IMR-90 (cell line): Measurements from ENCODE around the gene LPGAT1. TPM values are rescaled to one million over a fixed set of nuclear protein-coding genes. Genes with fewer than 3 reads are reported as not detected.

Experiments
- ATAC-seq: fragments of 200-7000 bp; cut with Tn5 transposase; 2 replicates; pipeline ENCODE4 v1.9.1; 2020; ENCODE audit warnings: low read depth, mild to moderate bottlenecking, moderate library complexity
- BruUV-seq: library from RNA; stranded (reverse); fragments of 400-500 nt; replicated peaks from 2 replicates; lab custom pipeline; 2021; lab: Mats Ljungman, UMichigan
- CTCF ChIA-PET: fragments of 300-600 bp; formaldehyde crosslinking; extraction: SDS; loops from one replicate; lab custom pipeline; 2021; ENCODE audit warnings: antibody characterized with exemption; lab: Yijun Ruan, JAX
- POLR2A ChIA-PET: fragments of 300-600 bp; sonication (Branson Sonifier 250); formaldehyde crosslinking; loops from one replicate; lab custom pipeline; 2022; ENCODE audit warnings: antibody characterized with exemption; ENCODE audit not compliant: unreplicated experiment; lab: Charles Lee
- DNase-seq: peaks from one replicate; pipeline ENCODE4 v3.0.0; 2013
- H2AFZ ChIP-seq: replicated peaks from 2 replicates; pipeline ENCODE3; 2013; ENCODE audit warnings: low read length, mild to moderate bottlenecking; ENCODE audit not compliant: poor library complexity
- H2AK5ac ChIP-seq: 2 replicates; pipeline ENCODE4 v1.6.1; 2013; ENCODE audit warnings: low read depth, low read length, inconsistent platforms
- H2AK9ac ChIP-seq: replicated peaks from 2 replicates; pipeline ENCODE3; 2013; ENCODE audit warnings: mild to moderate bottlenecking, low read depth, low read length, moderate library complexity; ENCODE audit not compliant: poor library complexity
- H2BK120ac ChIP-seq: 2 replicates; pipeline ENCODE4 v1.6.1; 2013; ENCODE audit warnings: low read depth, low read length, inconsistent platforms
- H2BK15ac ChIP-seq: 3 replicates; pipeline ENCODE4 v1.6.1; 2013; ENCODE audit warnings: low read depth, low read length, inconsistent platforms
- H2BK20ac ChIP-seq: 2 replicates; pipeline ENCODE4 v1.6.1; 2013; ENCODE audit warnings: low read depth, mild to moderate bottlenecking, inconsistent platforms, low read length, moderate library complexity
- H2BK5ac ChIP-seq: 2 replicates; pipeline ENCODE4 v1.6.1; 2013; ENCODE audit warnings: mild to moderate bottlenecking, low read depth, low read length, inconsistent platforms; ENCODE audit not compliant: poor library complexity, severe bottlenecking
- H3K14ac ChIP-seq: replicated peaks from 2 replicates; pipeline ENCODE4 v1.6.1; 2013; ENCODE audit warnings: low read depth, low read length, inconsistent platforms
- H3K18ac ChIP-seq: 2 replicates; pipeline ENCODE4 v1.6.1; 2013; ENCODE audit warnings: low read depth, low read length, control low read depth
- H3K23ac ChIP-seq: 2 replicates; pipeline ENCODE4 v1.6.1; 2013; ENCODE audit warnings: low read depth, low read length, inconsistent platforms
- H3K27ac ChIP-seq: 2 replicates; pipeline ENCODE4 v1.5.1; 2013; ENCODE audit warnings: mild to moderate bottlenecking, control low read depth, low read length; ENCODE audit not compliant: insufficient read depth
- H3K27me3 ChIP-seq: 2 replicates; pipeline ENCODE4 v1.6.1; 2013; ENCODE audit warnings: low read length; ENCODE audit not compliant: control insufficient read depth, insufficient read depth
- H3K36me3 ChIP-seq: 2 replicates; pipeline ENCODE4 v1.6.1; 2013; ENCODE audit warnings: low read length, mixed read lengths; ENCODE audit not compliant: control insufficient read depth, insufficient read depth
- H3K4ac ChIP-seq: 2 replicates; pipeline ENCODE4 v1.6.1; 2013; ENCODE audit warnings: low read depth, low read length, inconsistent platforms
- H3K4me1 ChIP-seq: 2 replicates; pipeline ENCODE4 v1.6.1; 2013; ENCODE audit warnings: low read length, mixed read lengths; ENCODE audit not compliant: control insufficient read depth, insufficient read depth
- H3K4me2 ChIP-seq: 2 replicates; pipeline ENCODE4 v1.6.1; 2013; ENCODE audit warnings: low read depth, mild to moderate bottlenecking, control low read depth, low read length, moderate library complexity
- H3K4me3 ChIP-seq: 2 replicates; pipeline ENCODE4 v1.5.1; 2013; ENCODE audit warnings: low read depth, mild to moderate bottlenecking, control low read depth, low read length, moderate library complexity; ENCODE audit not compliant: insufficient read depth
- H3K56ac ChIP-seq: 2 replicates; pipeline ENCODE4 v1.6.1; 2013; ENCODE audit warnings: low read length, inconsistent platforms; ENCODE audit not compliant: insufficient read depth; ENCODE audit errors: extremely low read depth
- H3K79me1 ChIP-seq, 2 experiments: 2 replicates each; pipeline ENCODE4 v1.6.1; 2013; ENCODE audit warnings: low read length in 2 of 2, inconsistent platforms in 1 of 2, low read depth in 1 of 2
- H3K9ac ChIP-seq: 2 replicates; pipeline ENCODE4 v1.6.1; 2013; ENCODE audit warnings: low read depth, low read length, control low read depth
- H3K9me1 ChIP-seq: 2 replicates; pipeline ENCODE4 v1.6.1; 2013; ENCODE audit warnings: low read length, inconsistent platforms; ENCODE audit not compliant: insufficient read depth
- H3K9me3 ChIP-seq: 2 replicates; pipeline ENCODE4 v1.6.1; 2013; ENCODE audit warnings: low read length; ENCODE audit not compliant: control insufficient read depth, insufficient read depth
- H4K20me1 ChIP-seq: 2 replicates; pipeline ENCODE4 v1.6.1; 2013; ENCODE audit warnings: low read length, inconsistent platforms; ENCODE audit not compliant: insufficient read depth
- H4K5ac ChIP-seq: 2 replicates; pipeline ENCODE4 v1.6.1; 2013; ENCODE audit warnings: mild to moderate bottlenecking, low read depth, low read length, control low read depth
- H4K8ac ChIP-seq, 2 experiments: 2 replicates each; pipeline ENCODE4 v1.6.1; 2013; ENCODE audit warnings: low read depth in 2 of 2, low read length in 2 of 2, control low read depth in 1 of 2, inconsistent platforms in 1 of 2
- H4K91ac ChIP-seq: 2 replicates; pipeline ENCODE4 v1.6.1; 2013; ENCODE audit warnings: low read depth, low read length, inconsistent platforms; ENCODE audit not compliant: insufficient read depth
- CEBPB ChIP-seq: IDR thresholded peaks from 2 replicates; pipeline ENCODE4 v1.6.1; 2012; ENCODE audit warnings: low read depth, low read length, improper control_type of control experiment
- CHD1 ChIP-seq: IDR thresholded peaks from 2 replicates; pipeline ENCODE4 v1.6.1; 2012; ENCODE audit warnings: low read depth, low read length, improper control_type of control experiment
- RCOR1 ChIP-seq: IDR thresholded peaks from 2 replicates; pipeline ENCODE4 v1.6.1; 2012; ENCODE audit warnings: mild to moderate bottlenecking, low read length, improper control_type of control experiment; ENCODE audit not compliant: insufficient replicate concordance
- USF2 ChIP-seq: fragments of 150-350 bp; IDR thresholded peaks from 2 replicates; pipeline ENCODE4 v1.6.1; 2017; ENCODE audit warnings: mild to moderate bottlenecking, antibody characterized with exemption, low read length, low read depth
- WGBS, 2 experiments: methylation state at CpG; one replicate each; pipeline versions ENCODE4 v1.1.5 to v1.1.7; 2013; ENCODE audit warnings: missing lambda C conversion rate in 2 of 2; ENCODE audit not compliant: insufficient read length in 1 of 2; ENCODE audit errors: extremely low coverage in 2 of 2; 5-methylcytosine and 5-hydroxymethylcytosine counted together
- dilution Hi-C: fragments of 300-500 bp; cut with HindIII; formaldehyde crosslinking; loops from one replicate; pipeline ENCODE4 v1.14.3; 2018; ENCODE audit warnings: low sequenced_read_pairs; ENCODE audit not compliant: unreplicated experiment
- in situ Hi-C: fragments of 300-500 bp; cut with MboI; formaldehyde crosslinking; loops from 3 replicates; pipeline ENCODE4 v1.14.3; 2019; ENCODE audit warnings: low sequenced_read_pairs, inconsistent platforms, mixed read lengths
- intact Hi-C: fragments of 100-400 bp; cut with micrococcal nuclease; formaldehyde crosslinking; loops from 2 replicates; pipeline ENCODE4 v1.10.0; 2022
- polyA plus RNA-seq, 3 experiments: library from polyadenylated mRNA; depleted of rRNA; stranded (reverse); fragments of >200 nt; gene quantifications; 2 replicates each; pipeline ENCODE4 v1.2.3, GENCODE V29; 2012; ENCODE audit warnings: low replicate concordance in 1 of 3
- total RNA-seq: library from RNA; depleted of rRNA; stranded (reverse); fragments of >200 nt; gene quantifications from 2 replicates; pipeline ENCODE4 v1.2.3, GENCODE V29; 2012

LPGAT1 gene
- total and polyA plus RNA-seq, 2 of the 4 experiments (the other 2 are of a cell fraction) = 6.7 to 13.6 TPM

DNA sequence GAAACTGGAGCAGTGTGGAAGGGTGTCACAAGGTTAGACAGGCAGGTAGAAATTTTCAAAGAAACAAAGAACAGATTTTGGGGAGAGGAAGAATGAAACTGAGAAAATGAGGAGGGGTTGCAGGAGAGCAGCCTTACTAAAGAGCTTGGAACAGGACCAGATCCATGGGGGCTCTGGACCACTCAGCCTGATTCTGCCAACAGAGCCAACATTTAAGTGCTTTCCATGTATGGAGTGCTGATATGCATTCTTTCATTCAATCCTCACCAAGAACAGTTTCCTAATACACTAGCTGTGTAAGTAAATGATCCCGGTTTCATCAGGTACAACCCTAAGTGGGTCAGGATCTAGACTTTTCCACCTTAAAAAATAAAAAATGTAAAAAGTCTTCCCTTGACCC lies 16.2 kb downstream of the LPGAT1 start:
- Histone ChIP-seq H3K9me3 (no peaks in the 10 kb centered on the region), H3K79me1 (peaks cover 12 to 24% of the 10 kb centered on the region in 2 experiments), H3K56ac (no peak overlapping the region), H4K5ac (no peak overlapping the region), H3K18ac (no peak overlapping the region), H4K91ac (no peak overlapping the region), H2BK5ac (no peak overlapping the region), H2AFZ (no peak overlapping the region), H3K9ac (no peak overlapping the region), H2AK5ac (no peak overlapping the region), H3K27ac (no peak overlapping the region), H3K4me1 (no peaks in the 10 kb centered on the region), H3K4me2 (no peak overlapping the region), H2BK120ac (no peak overlapping the region), H3K9me1 (peaks cover 4% of the 10 kb centered on the region; the same call in 1 of the 2 replicates), H3K4ac (no peak overlapping the region), H4K8ac (no peak overlapping the region), H2BK15ac (no peak overlapping the region), H3K14ac (no peak overlapping the region), H2BK20ac (no peak overlapping the region), H2AK9ac (no peak overlapping the region), H3K27me3 (no peaks in the 10 kb centered on the region), H3K23ac (no peak overlapping the region), H3K36me3 (peaks cover 4% of the 10 kb centered on the region), H4K20me1 (no peaks in the 10 kb centered on the region), H3K4me3 (no peak overlapping the region)
- dilution Hi-C loops = no loop called here
- ATAC-seq (no peak), DNase-seq (no peak)
- TF ChIP-seq USF2 (no peak), CHD1 (no peak), RCOR1 (no peak), CEBPB (no peak)
- BruUV-seq = no TSS peak
- intact Hi-C loops = no loop called here
- WGBS, 2 experiments = no CpG with 5 or more reads among the region's 1 CpG
- ChIA-PET POLR2A (no interaction called here), CTCF (no interaction called here)
- in situ Hi-C loops = no loop called here
